NB4 (cell line): ENCODE measurements around the gene NELFA.

ENCODE experiments used
- CTCF ChIP-seq: IDR thresholded peaks from one replicate; pipeline ENCODE4 v1.5.1; 2012; ENCODE audit warnings: low read depth, low read length
- MAX ChIP-seq: IDR thresholded peaks from 2 replicates; pipeline ENCODE4 v1.6.1; 2011; ENCODE audit warnings: low read depth, low read length
- MYC ChIP-seq: IDR thresholded peaks from 2 replicates; pipeline ENCODE4 v1.6.1; 2011; ENCODE audit warnings: low read depth, low read length
- POLR2A ChIP-seq: IDR thresholded peaks from 2 replicates; pipeline ENCODE4 v1.6.1; 2011; ENCODE audit warnings: mild to moderate bottlenecking; ENCODE audit not compliant: insufficient read length; ENCODE audit errors: extremely low read depth

- TF ChIP-seq CTCF: no peak
- no peak for TF ChIP-seq MAX
- TF ChIP-seq POLR2A: no peak
- no peak for TF ChIP-seq MYC
Measured at GRCh38 chr4:1987721-1988326, 20.9 kb downstream of the NELFA start.
